Activated effector memory CD4-positive, alpha-beta T cell treated with anti-CD3 and anti-CD28 coated beads, Interleukin-2, amount 50 U/mL, for 16 hours (primary cell): Measurements from ENCODE around the gene TBC1D7.

Experiments
- DNase-seq: peaks from one replicate; pipeline ENCODE4 v3.0.0-alpha.2; 2020

Gene TBC1D7

DNA sequence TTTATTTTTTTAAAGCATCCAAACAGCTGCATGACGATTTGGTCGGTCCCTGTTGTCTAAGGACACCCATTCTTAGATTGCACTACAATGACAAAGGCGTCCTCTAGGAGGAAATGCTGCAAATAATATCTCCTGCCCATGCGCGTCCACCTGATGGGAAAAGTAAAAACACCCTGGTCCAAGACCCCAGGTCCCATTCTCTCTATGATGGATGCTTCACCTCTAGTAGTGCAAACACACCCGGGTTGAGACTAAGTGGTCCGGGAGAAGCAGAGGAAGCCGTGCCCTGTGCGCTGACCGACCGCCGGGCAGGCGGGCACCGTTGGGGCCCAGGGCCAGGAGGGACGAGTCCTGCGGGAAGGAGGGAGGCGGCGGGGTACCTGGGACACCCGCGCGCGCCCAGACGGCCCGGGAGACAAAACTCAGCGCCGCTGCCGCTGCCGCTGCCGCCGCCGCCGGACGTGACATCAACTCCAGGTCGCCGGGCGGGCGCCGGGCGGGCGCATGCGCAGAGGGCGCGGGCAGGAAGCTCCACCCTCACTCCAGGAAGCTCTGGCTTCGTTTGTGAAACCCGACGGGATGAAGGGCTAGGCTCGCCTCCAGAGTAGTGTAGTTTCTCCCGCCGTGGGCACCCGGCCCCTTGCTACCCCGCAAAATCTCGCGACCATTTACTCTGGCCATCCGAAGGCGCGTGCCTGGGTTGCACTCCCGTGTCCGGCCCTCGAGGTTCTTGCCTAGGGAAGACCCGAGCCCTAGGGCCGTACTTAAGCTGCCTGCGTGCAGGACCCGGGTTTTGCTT lies at the start of gene TBC1D7:
Gene TBC1D7, minus strand, starts transcription at position 462 of the 799 bp plus-strand sequence. CDS start 1,639 bp downstream, outside the sequence.
- DNase-seq = peak; percentile 97

DNA sequence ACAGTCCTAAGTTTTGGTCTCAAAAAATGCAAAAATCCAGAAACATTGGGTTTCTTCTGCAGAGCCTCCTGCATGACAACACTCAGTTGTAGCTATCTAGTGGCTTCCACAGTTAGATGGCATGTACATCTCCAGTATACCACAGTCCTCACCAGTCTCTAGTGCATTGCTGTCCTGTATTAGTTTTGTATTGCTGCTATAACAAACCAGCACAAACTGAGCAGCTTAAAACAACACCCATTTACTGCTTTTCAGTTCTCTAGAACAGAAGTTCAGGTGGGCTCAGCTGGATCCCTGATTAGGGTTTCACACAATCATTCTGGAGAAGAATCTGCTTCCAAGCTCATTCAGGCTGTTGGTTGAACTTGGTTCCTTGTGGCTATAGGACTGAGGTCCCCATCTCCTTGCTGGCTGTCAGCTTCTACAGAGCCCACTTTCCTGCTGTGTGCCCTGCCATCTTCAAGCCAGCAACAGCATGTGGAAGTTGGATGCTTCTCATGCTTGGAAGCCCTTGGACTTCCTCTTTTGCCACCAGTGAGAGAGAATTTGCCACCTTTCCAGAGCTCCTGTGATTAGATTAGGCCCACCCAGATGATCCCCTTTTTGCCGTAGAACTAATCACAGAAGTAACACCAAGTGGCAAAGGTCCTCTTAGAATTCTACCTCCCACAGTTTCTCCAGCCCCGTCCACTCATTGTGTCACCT lies 48.9 kb upstream of the TBC1D7 start:
- no peak for DNase-seq

DNA sequence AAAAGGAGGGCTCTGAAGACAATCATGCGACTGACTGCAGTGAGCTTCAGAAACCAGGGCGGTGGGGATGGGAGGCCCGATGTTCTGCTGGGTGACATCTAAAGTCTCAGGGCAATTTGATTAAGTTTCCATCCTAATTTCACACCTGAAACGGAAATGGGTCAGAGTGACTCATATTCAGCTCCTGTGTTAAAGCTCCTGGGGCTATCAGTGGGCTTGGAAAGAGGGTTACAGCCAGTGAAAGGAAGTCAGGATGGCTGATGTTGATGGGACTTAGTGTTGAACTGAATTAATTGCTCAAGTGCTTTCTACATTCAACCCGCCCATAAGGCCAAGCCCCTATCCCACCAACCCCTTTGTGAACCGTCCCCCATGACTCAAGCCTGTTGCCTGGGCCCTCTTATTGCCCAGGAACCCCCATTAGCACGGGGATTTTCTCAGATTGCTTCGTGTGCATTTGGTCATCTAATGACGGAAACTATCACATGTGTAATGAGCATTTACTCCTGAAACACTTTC lies 47.1 kb upstream of the TBC1D7 start:
- DNase-seq = peak; percentile 72

DNA sequence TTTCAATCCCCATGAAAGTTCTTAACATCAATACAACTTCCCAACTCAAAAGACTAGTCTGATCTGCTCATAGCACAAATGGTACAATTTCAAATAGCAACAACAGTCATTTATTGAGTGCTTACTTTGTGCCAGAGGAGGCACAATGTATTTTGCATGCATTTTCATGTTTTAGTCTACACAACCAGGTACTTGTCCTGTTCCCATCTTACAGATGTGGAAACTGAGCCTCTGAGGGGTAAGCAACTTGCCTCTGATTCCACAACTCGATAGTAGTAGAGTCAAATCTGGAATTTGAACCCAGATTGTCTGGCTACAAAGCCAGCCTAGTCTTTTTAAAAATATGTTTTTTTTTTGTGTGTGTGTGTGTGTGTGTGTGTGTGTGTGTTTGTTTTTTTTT lies 45.6 kb upstream of the TBC1D7 start:
- no peak for DNase-seq

DNA sequence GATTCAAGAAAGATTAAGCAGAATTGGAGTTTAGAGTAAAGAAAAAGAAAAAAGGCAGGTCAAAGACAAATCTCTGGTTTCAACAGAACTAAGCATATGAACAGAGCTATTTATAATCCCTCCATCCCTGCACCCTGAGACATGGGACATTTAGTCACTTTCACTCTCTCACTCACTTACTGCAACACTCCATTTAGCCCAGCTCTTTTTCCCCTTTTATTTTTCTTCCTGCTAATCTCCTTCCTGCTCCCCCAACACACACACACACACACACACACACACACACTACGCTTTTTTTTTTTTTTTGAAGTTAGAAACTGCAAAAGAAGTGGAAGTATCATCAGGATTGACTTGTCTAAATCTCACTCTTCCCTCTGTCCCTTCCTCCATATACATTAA lies 45.1 kb upstream of the TBC1D7 start:
- no peak for DNase-seq

DNA sequence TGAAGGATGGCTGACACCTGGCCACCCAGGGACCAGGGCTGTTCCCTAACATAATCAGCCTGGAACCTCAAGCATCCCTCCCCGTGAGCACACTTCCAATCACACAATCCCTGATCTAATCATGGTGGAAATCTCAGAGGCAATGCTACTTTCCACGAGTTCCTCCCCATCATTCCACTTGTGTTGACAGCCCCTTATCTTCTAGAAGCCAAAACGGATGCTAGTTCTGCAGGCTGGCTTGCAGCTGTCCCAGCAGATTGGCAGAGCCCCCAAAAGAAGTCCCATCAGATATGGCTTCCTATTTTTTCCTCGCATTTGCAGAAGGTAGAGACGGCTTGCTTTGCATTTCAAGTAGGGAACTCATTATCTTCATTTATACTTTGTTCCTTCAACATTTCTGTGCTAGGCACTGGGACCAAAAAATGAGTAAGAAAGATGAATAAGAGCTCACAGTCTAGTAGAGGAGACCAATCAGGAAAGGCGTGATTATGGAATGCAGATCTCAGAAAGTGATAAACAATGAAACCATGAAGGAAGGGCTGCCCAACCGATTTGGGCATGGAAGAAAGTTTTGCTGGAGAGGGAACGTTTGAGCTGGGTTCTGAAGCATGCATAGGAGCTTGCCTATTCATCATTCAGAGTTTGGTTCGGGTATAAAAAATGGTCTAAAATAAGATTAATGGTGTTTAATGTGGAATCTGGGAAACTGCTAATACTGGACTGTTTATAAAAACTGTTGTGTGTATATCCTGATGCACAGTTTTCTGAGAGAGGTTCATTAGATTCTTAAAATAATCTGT lies 44.6 kb upstream of the TBC1D7 start:
- DNase-seq = no peak

DNA sequence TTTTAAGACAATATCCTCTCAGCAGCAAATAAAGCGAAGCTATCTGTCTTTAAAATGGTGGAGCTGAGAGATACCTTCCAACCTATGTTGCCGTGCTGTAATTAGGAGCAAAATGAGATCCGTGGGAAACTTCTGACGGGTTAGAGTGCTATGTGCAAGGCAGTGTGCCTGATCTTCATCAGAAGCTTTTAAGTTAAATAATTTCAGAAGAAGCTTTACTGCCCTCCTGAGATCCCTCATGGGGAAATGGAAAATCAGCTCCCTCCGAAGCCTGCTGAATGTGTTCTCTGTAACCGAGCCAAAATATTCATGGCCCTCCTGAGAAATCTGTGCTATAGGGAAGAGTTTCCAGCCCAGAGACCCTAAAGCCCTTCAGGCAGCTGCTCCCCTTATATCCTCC lies 43.7 kb upstream of the TBC1D7 start:
- DNase-seq = no peak

DNA sequence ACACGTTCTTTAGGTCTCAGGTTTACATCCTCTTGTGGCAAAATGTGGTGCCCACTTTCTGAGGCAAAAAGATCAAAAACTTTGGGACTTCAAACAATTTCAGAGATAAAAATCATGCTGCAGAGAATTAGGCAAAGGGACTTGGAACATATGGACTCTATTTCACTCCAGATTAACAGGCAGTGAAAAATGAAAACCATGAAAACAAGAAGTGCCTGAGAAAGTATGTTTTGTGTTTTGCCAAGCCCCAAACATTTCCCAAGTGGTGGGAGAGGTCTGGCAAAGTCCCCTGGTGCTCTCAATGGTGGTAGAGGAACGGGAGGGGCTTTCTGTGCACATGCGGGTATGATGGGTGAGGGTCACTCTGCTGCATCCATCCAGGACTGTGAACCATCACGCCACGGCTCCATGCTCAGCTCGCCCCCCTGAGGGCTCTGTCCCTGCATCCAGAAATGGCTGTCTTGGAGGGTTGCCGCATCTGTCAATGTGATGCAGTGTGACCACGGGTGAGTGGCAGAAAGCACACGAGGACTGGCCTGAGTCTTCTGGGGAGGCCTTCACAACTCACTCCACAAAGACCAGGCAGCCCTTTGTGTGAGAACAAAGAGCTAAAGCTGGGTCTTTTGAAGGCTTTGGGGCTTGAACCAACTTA lies 43.2 kb upstream of the TBC1D7 start:
- DNase-seq = no peak

DNA sequence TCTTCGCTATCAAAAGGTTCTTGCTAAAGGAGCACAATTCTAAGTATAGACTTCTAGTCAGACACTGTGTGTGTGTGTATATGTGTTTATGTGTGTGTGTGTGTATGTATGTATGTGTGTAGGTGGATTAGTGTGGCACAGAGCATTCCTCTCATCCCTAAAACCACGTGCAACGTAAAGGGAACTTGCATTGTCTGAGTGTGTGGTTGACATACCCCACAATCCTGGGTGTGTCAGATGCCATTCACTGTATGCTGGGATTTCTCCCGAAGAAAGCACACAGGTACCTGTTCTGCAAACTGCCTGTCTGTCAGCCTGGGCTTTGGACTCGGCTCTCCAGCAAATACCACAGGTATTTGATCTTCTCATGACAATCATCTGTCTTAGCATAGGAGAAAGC lies 42.3 kb upstream of the TBC1D7 start:
- no peak for DNase-seq

DNA sequence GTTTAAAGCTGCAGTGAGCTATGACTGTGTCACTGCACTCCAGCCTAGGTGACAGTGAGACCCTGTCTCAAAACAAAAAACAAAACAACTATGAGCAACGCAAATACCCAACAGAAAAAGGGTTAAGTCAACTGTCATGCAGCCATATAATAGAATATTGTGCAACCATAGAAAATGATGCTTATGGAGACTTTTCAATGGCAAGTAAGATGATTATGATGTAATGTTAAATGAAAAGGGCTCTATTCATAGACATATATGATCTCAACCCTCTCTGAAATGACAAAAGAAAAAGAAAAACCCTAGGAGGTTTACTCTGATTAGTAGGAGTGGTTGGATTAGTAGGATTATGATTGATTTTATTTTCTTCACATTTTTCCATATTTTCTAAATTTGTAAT lies 41.3 kb upstream of the TBC1D7 start:
- no peak for DNase-seq

DNA sequence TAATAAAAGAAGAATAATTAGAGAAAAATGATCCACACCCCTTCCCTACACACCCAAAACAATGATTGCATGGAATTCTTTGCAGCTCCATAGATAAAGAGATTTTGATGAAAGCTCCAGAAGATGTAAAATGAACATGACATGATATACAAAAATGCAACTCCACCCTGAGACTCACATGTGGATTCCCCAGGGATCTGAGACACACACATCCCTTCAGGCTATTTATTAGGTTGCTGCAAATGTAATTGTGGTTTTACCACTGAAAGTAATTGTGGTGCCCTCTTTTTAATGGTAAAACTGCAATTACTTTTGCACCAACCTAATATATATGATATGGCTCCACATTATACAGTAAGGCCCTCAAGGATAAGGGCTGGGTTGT lies 40.4 kb upstream of the TBC1D7 start:
- DNase-seq = no peak

DNA sequence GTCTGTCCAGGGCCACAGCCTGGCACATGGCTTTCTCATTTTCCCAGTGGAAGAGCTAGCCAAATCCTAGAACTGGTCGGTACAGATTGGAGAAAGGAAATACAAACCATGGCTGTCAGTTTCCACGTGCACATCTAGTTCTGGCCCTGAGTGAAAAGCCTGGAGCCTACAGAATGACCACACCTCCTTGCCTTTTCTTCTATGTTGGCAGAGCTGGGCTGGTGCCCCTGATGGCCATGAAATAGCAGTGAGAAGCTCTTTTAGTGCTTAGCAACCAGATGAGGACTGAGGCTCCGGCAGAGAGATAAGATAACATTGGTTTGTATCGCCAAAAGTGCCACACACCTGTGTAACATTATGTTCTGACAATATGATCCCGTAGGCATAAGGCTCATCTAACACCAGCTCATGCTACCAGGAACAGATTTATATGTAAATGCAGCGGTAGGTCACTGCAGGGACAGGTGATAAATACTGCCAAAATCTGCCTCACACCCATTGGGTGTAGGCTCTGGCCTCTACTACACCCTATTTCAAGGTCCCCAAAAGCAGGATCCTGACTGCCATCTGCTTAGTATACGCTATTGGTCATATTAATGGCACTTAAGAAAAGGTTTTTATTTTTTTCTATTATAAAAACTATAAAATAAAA lies 39.9 kb upstream of the TBC1D7 start:
- no peak for DNase-seq

DNA sequence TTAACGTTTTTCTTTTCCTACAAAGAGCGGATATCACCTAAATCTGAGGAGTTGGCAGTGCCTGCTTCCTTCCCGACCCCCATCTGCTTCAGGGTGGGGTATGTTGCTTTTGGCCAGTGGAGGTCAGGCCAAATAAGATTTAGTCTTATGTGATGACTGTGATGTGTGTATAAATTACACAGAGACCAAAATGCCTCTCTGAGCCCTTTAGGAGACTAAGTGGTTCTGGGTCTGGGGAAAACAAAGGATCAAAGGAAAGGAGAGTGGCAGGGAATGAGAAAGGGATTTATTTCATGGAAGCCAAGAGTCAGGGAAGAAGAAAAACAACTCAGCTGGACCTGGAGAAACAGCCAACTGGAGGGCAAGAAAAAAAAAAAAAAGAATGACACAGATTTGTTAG lies 39.1 kb upstream of the TBC1D7 start:
- no peak for DNase-seq

DNA sequence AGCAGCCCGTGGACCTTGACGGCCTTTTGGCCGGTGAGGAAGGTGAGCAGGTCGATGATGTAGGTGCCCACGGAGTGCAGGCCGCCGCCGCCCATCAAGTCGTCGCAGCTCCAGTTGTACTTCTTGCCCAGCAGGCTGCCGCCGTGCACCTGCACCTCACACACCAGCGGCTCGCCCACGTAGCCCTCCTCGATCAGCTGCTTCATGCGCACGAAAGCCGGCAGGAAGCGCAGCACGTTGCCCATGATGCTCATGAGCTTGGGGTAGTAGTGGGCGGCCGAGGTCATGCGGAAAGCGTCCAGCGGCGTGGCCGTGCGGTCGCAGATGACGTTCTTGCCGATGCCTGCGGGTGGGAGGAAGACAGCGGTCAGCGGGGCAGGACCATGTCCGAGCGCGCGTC lies 37.0 kb upstream of the TBC1D7 start:
- no peak for DNase-seq

DNA sequence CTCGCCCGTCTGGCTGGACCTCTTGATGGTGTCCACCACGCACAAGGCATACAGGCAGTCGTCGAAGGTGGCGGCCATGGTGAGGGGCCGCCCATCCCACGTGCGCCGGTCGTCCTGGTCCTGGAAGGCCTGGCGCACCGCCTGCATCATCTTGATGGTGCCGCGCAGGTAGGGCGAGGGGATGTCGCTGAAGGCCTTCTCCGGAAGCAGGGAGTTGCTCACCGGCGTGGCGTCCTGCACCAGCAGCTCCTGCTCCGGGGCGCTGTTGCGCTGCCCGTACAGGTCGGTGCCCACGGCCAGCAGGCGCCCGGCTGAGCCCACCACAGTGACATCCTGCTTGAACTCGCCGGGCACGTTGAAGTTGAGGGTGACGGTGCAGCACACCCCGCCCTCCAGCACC lies 36.5 kb upstream of the TBC1D7 start:
- DNase-seq = no peak

DNA sequence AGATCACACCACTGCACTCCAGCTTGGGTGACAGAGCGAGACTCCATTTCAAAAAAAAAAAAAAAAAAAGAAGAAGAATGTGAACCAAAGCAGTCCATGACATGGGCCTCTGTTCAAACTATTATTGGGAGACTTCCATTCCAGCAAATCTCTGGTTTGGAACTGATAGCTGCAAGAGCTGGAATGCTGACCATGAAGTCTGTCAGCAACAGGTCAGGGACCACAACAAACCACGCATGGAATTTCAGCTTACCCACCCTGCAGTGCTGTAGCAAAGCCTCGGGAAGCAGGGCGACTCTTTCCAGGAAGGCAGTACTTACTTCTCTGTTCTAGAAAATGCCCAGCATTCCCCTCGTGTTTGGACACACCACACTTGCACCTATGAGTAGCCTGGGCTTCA lies 34.1 kb upstream of the TBC1D7 start:
- DNase-seq = no peak

DNA sequence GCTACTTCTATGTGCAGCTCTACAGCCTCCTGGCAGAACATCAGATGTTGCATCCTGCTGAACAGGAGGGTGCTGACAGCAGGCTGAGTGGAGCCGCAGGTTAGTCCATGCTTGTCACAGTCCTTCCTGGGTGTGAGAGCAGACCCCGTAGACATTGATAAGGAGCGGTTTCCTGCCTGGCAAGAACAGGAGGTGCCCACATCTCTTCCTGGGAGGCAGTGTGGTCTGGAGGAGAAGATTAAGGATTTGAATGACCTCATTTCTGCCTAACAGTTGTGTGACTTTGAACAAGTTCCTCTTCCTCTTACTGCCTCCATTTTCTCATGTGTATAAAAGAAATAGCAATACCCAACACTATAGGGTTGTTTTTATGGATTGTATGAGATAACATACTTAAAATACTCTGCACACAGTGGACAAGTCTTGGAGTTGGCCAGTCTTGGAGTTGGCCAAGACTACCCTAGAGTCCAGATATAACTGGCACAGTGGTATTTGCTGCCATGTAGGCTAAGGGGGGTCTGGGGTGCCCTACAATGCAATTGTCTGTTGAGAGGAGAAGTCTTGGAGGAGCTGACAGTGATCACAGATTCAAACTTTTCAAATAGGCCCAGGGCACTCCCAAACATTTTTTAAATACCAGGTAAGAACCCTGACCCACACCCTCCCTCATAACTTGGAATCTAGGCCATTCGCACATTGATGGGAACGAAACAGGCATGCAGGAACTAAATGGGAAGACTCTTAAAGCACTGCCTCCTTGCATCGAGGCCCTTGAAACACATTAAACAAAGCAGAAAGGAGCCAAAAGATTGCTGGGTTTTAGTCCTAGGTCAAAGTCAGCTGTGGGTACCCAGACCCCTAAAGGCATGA lies 32.6 kb upstream of the TBC1D7 start:
- no peak for DNase-seq

DNA sequence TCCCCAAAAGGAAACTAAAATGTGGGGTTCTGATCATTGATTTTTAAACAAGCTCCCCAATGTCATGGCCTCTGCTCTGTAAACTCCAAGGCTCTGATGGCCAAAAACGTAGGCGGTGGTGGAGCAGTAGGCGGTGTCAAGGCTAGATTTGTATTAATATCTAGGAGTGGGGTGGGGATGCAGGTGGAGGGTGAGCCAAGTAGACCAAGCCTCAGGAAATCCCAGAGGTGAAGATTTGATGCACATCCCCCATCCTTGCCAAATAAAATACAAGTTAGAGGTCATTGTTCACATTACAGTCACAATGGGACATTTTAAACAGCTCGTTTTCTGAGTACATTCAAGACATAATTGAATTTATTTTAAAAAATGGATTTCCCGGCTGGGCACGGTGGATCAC lies 30.9 kb upstream of the TBC1D7 start:
- DNase-seq = no peak

DNA sequence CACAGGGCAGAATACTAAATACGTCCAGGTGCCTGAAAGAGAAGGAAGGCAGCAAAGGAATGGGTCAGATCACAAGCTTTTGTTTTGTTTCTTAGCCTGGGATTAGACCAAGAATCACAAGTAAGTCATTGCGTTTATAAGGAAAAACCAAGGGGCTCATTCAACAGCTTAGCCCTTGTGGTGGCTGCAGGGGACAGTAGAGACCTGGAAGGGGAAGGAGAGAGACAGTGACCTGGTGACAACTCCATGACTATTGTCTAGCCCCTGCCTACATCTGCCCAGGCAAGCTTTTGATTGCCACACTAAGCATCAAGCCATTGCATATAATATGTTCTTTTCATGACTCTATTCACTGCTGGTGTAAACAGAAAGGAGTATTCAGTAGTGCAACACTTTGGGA lies 30.2 kb upstream of the TBC1D7 start:
- no peak for DNase-seq

DNA sequence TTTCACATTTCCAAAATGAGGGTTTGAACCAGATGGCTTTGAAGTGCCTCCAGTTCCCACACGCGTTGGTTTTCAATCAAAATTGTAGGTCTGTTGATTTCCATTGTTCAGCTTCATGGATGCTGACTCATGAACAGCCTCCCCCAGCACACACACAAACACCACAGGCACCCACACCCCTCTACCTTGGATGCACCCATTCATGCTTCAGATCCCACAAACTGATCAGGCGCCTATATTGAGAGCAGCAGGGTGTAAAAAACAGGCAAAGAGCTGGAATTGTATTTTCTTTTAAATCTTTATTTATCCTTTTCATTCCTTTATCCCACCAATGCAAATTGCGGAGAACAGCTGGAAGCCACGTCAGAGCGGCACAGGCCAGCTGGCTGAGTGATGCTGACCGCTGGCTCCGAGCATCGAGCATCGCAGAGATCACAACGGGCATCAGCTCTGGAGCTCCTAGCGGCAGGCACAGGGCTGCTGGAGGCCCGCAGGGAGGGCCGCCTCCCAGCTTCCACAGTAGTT lies 29.3 kb upstream of the TBC1D7 start:
- DNase-seq = no peak
